ENCODE results near the gene CELF2. TPM values are rescaled to one million over a fixed set of nuclear protein-coding genes. Genes with fewer than 3 reads are reported as not detected.

CELF2 gene
- total RNA-seq, 4 donors from 2014 or later = 30.0 to 56.6 (median 43.3) TPM

DNA sequence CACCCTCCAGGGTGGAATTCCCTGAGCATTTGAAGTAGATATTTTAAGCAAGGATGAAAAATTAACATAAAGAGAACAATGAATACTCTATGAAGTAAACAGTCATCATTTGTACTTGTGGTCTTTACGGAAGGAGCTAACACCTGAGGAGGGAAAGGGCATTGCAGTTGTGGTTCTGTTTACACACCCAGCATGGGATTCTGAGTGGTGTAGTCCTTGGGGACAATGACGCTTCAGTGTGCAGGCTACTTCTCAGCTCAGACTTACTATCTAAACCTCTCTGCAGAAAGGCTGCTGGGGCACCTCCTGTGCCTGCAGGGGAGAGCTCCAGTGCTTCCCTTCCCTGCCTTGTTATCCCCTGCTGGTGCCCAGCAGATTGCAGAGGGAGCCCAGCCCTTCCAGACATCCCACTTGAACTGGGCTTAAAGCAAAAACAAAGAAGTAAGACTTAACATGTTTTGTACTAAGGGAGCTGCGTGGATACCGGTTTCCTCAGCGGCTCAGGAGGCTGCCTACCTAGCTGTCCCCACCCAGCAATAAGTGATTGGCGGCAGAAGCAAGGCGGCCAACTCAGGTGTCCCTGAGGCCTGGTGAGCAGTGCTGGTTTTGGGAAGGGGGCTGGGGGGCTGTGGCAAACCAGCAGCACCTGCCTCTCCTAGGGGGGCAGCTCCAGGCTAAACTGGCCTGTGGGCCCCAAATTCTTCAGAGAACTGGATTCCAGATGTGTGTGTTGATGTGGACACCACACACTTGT is 89.1 kb downstream of the CELF2 start:
- Histone ChIP-seq H3K36me3 (no peaks in the 10 kb centered on the region), H3K27ac (no peak overlapping the region), H3K4me1 (no peaks in the 10 kb centered on the region), H3K4me3 (no peak overlapping the region), H3K27me3 (no peaks in the 10 kb centered on the region), H3K9me3 (no peaks in the 10 kb centered on the region)
- intact Hi-C loops (cut with DNase I; ENCODE audit: low total_unique reads) = no loop called here
- no peak for DNase-seq
- ATAC-seq = no peak
- TF ChIP-seq, protein P1, sequence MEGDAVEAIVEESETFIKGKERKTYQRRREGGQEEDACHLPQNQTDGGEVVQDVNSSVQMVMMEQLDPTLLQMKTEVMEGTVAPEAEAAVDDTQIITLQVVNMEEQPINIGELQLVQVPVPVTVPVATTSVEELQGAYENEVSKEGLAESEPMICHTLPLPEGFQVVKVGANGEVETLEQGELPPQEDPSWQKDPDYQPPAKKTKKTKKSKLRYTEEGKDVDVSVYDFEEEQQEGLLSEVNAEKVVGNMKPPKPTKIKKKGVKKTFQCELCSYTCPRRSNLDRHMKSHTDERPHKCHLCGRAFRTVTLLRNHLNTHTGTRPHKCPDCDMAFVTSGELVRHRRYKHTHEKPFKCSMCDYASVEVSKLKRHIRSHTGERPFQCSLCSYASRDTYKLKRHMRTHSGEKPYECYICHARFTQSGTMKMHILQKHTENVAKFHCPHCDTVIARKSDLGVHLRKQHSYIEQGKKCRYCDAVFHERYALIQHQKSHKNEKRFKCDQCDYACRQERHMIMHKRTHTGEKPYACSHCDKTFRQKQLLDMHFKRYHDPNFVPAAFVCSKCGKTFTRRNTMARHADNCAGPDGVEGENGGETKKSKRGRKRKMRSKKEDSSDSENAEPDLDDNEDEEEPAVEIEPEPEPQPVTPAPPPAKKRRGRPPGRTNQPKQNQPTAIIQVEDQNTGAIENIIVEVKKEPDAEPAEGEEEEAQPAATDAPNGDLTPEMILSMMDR (IDR thresholded peaks at IDR 0.05 in 4 of 5, conservative IDR thresholded peaks at IDR 0.05 in 1 of 5) = no peak
- TF ChIP-seq POLR2A (IDR thresholded peaks at IDR 0.05) = no peak
- in situ Hi-C loops (cut with MboI; ENCODE audit: low sequenced_read_pairs in 4 of 4) = no loop called here

DNA sequence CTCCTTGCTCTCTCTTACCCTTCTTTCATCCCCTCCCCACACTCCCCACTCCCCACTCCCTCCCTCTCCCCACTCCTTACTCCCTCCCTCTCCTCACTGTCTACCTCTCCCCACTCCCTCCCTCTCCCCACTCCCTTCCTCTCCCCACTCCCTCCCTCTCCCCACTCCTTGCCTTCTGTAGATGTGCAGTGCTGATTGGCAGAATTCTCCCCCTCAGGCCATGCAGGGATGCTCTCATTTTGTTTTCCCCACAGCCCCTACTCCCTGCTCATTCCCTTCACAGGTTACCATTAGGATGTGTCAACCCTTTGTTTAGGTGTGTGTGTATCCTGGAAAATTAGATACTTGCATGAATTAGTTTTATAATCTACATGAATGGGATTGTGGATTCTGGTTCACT is 90.3 kb downstream of the CELF2 start:
- in situ Hi-C loops (cut with MboI; ENCODE audit: low sequenced_read_pairs in 4 of 4) = no loop called here
- H3K36me3 ChIP-seq = no peaks in the 10 kb centered on the region
- H3K4me3 ChIP-seq = no peak overlapping the region
- no peaks in the 10 kb centered on the region for H3K9me3 ChIP-seq
- intact Hi-C loops (cut with DNase I; ENCODE audit: low total_unique reads) = no loop called here
- H3K4me1 ChIP-seq = no peaks in the 10 kb centered on the region
- ATAC-seq = no peak
- H3K27me3 ChIP-seq = no peaks in the 10 kb centered on the region
- no peak for DNase-seq
- H3K27ac ChIP-seq = no peak overlapping the region
- TF ChIP-seq POLR2A (IDR thresholded peaks at IDR 0.05) = no peak
- TF ChIP-seq, protein P1 (IDR thresholded peaks at IDR 0.05 in 4 of 5, conservative IDR thresholded peaks at IDR 0.05 in 1 of 5) = no peak

DNA sequence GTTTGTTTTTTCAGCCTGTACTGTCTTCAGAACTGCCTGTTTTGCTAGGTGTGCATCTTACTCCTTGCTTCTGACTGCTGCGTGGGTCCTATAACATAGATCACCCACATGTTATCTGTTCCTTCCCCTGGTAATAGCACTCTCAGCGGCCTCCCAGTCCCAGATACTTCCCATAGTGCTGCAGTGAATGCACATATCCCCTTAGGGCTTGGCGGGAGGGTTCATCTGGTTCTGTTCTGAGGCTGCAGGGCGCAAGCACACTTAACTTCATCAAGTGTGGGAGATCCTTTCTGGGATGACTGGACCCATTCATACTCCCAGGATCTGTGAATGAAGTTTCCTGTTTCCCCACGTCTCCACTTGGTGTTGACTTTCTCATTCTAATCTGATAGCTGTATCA is 90.7 kb downstream of the CELF2 start:
- H3K9me3 ChIP-seq = no peaks in the 10 kb centered on the region
- in situ Hi-C loops (cut with MboI; ENCODE audit: low sequenced_read_pairs in 4 of 4) = no loop called here
- ATAC-seq = no peak

GRCh38 chr10:11109590-11109989 is 91.9 kb downstream of the CELF2 start:
- no peak for TF ChIP-seq POLR2A (IDR thresholded peaks at IDR 0.05)
- TF ChIP-seq, protein P1 (IDR thresholded peaks at IDR 0.05 in 4 of 5, conservative IDR thresholded peaks at IDR 0.05 in 1 of 5) = no peak
- intact Hi-C loops (cut with DNase I; ENCODE audit: low total_unique reads) (no loop called here), in situ Hi-C loops (cut with MboI; ENCODE audit: low sequenced_read_pairs in 4 of 4) (no loop called here)
- DNase-seq (no peak), ATAC-seq (no peak)
- no peaks in the 10 kb centered on the region for H3K36me3 ChIP-seq
- H3K4me1 ChIP-seq = peaks cover 0 to 6% of the 10 kb centered on the region in 2 donors
- H3K27me3 ChIP-seq = no peaks in the 10 kb centered on the region
- no peaks in the 10 kb centered on the region for H3K9me3 ChIP-seq
- H3K27ac ChIP-seq = no peak overlapping the region
- H3K4me3 ChIP-seq = no peak overlapping the region

More for the DNA sequence above, 90.7 kb downstream of the CELF2 start:
- intact Hi-C loops (cut with DNase I; ENCODE audit: low total_unique reads) = no loop called here
- DNase-seq = no peak
- H3K27me3 ChIP-seq = no peaks in the 10 kb centered on the region
- no peaks in the 10 kb centered on the region for H3K4me1 ChIP-seq
- no peak for TF ChIP-seq POLR2A (IDR thresholded peaks at IDR 0.05)
- TF ChIP-seq, protein P1 (IDR thresholded peaks at IDR 0.05 in 4 of 5, conservative IDR thresholded peaks at IDR 0.05 in 1 of 5) = no peak
- H3K4me3 ChIP-seq = no peak overlapping the region
- no peaks in the 10 kb centered on the region for H3K36me3 ChIP-seq
- no peak overlapping the region for H3K27ac ChIP-seq
